Occipital lobe (tissue), 2 donors: ENCODE results near the gene FLT3. TPM values are rescaled to one million over a fixed set of nuclear protein-coding genes. Genes with fewer than 3 reads are reported as not detected.
"Not testable (repeated sequence)": the region's sequence is repeated elsewhere in the genome, so short reads cannot be mapped to it uniquely, and the experiment has no call there.

Experiments used
- DNase-seq: peaks from one replicate; lab custom pipeline; 2025; lab: John Stamatoyannopoulos, UW
- total RNA-seq: library from RNA; depleted of rRNA; stranded (reverse); fragments of >200 nt; gene quantifications from one replicate; pipeline ENCODE4 v1.2.3, GENCODE V29; 2014

Gene FLT3
- total RNA-seq, 1 donor from 2014 or later, result 3.1 TPM

- no peak for DNase-seq
Measured at GRCh38 chr13:28099396-28100149, 803 bp downstream of the FLT3 start.

GRCh38 chr13:28097503-28097902 lies 2.9 kb downstream of the FLT3 start:
- no peak for DNase-seq

GRCh38 chr13:28094306-28094705 lies 6.1 kb downstream of the FLT3 start:
- no peak for DNase-seq

GRCh38 chr13:28093881-28094280 lies 6.5 kb downstream of the FLT3 start:
- DNase-seq, result no peak

- no peak for DNase-seq
Measured at GRCh38 chr13:28092431-28092830, 7.9 kb downstream of the FLT3 start.

- DNase-seq, result no peak
Measured at GRCh38 chr13:28089065-28089464, 11.3 kb downstream of the FLT3 start.

- not testable (repeated sequence) for DNase-seq
Measured at GRCh38 chr13:28077820-28078219, 22.6 kb downstream of the FLT3 start.

GRCh38 chr13:28077231-28077630 lies 23.1 kb downstream of the FLT3 start:
- DNase-seq, result no peak

GRCh38 chr13:28071424-28071823 lies 29.0 kb downstream of the FLT3 start:
- DNase-seq, result no peak

- DNase-seq, result no peak
Measured at GRCh38 chr13:28067491-28067890, 32.9 kb downstream of the FLT3 start.

- DNase-seq, result no peak
Measured at GRCh38 chr13:28058866-28059613, 41.3 kb downstream of the FLT3 start.

GRCh38 chr13:28056970-28057712 lies 43.2 kb downstream of the FLT3 start:
- no peak for DNase-seq

- DNase-seq, result no peak
Measured at GRCh38 chr13:28056426-28056825, 44.0 kb downstream of the FLT3 start.

- no peak for DNase-seq
Measured at GRCh38 chr13:28055357-28055756, 45.0 kb downstream of the FLT3 start.

- no peak for DNase-seq
Measured at GRCh38 chr13:28052945-28053344, 47.4 kb downstream of the FLT3 start.

- DNase-seq, result no peak
Measured at GRCh38 chr13:28049880-28050875, 50.2 kb downstream of the FLT3 start.

GRCh38 chr13:28049215-28049614 lies 51.2 kb downstream of the FLT3 start:
- no peak for DNase-seq

GRCh38 chr13:28048768-28049167 lies 51.6 kb downstream of the FLT3 start:
- DNase-seq, result no peak

- DNase-seq, result no peak
Measured at GRCh38 chr13:28047757-28048388, 52.5 kb downstream of the FLT3 start.

GRCh38 chr13:28046981-28047380 lies 53.4 kb downstream of the FLT3 start:
- DNase-seq, result no peak

GRCh38 chr13:28045861-28046260 lies 54.5 kb downstream of the FLT3 start:
- no peak for DNase-seq
